Kidney epithelial cell (primary cell): ENCODE results near the gene KRTAP1-3. TPM values are rescaled to one million over a fixed set of nuclear protein-coding genes. Genes with fewer than 3 reads are reported as not detected.
"Not testable (repeated sequence)": the region's sequence is repeated elsewhere in the genome, so short reads cannot be mapped to it uniquely, and the experiment has no call there.

Experiments
- DNase-seq: peaks from one replicate; pipeline ENCODE4 v3.0.0-alpha.2; 2010; ENCODE audit warnings: low read depth
- H3K27me3 ChIP-seq: 2 replicates; pipeline ENCODE4 v1.6.0; 2011; ENCODE audit warnings: low read length; ENCODE audit not compliant: control insufficient read depth, insufficient read depth
- H3K36me3 ChIP-seq: 2 replicates; pipeline ENCODE4 v1.5.1; 2011; ENCODE audit warnings: low read length; ENCODE audit not compliant: control insufficient read depth, insufficient read depth
- H3K4me3 ChIP-seq: 2 replicates; pipeline ENCODE4 v1.5.1; 2011; ENCODE audit warnings: low read depth, mild to moderate bottlenecking, control low read depth, low read length
- total RNA-seq: library from RNA; depleted of rRNA; stranded (reverse); fragments of >200 nt; gene quantifications from 2 replicates; pipeline ENCODE4 v1.2.3, GENCODE V29; 2015
- TF ChIP-seq, protein P1 (sequence below): IDR thresholded peaks from 2 replicates; pipeline ENCODE4 v1.5.1; 2011; ENCODE audit warnings: mild to moderate bottlenecking, moderate library complexity, low read length, control low read depth, inconsistent platforms; ENCODE audit not compliant: insufficient read depth, poor library complexity, severe bottlenecking

Gene KRTAP1-3
- total RNA-seq, 1 donor from 2014 or later, result not detected

- Histone ChIP-seq H3K27me3 (no peaks in the 10 kb centered on the region), H3K4me3 (no peak overlapping the region), H3K36me3 (no peaks in the 10 kb centered on the region)
- DNase-seq, result no peak
- TF ChIP-seq, protein P1, sequence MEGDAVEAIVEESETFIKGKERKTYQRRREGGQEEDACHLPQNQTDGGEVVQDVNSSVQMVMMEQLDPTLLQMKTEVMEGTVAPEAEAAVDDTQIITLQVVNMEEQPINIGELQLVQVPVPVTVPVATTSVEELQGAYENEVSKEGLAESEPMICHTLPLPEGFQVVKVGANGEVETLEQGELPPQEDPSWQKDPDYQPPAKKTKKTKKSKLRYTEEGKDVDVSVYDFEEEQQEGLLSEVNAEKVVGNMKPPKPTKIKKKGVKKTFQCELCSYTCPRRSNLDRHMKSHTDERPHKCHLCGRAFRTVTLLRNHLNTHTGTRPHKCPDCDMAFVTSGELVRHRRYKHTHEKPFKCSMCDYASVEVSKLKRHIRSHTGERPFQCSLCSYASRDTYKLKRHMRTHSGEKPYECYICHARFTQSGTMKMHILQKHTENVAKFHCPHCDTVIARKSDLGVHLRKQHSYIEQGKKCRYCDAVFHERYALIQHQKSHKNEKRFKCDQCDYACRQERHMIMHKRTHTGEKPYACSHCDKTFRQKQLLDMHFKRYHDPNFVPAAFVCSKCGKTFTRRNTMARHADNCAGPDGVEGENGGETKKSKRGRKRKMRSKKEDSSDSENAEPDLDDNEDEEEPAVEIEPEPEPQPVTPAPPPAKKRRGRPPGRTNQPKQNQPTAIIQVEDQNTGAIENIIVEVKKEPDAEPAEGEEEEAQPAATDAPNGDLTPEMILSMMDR, result no peak
Measured at GRCh38 chr17:41069031-41069430, 34.4 kb upstream of the KRTAP1-3 start.

GRCh38 chr17:41067281-41067680 lies 32.6 kb upstream of the KRTAP1-3 start:
- no peaks in the 10 kb centered on the region for H3K36me3 ChIP-seq
- no peaks in the 10 kb centered on the region for H3K27me3 ChIP-seq
- no peak overlapping the region for H3K4me3 ChIP-seq
- no peak for DNase-seq
- TF ChIP-seq, protein P1, result no peak

GRCh38 chr17:41065829-41066624 lies 31.4 kb upstream of the KRTAP1-3 start, which contains the start of gene KRTAP2-4:
KRTAP2-4 (minus strand) TSS chr17:41065879; CDS start chr17:41065845, 34 bp downstream.
- H3K36me3 ChIP-seq, result no peaks in the 10 kb centered on the region
- H3K27me3 ChIP-seq, result no peaks in the 10 kb centered on the region
- DNase-seq, result peak; percentile 87

DNA sequence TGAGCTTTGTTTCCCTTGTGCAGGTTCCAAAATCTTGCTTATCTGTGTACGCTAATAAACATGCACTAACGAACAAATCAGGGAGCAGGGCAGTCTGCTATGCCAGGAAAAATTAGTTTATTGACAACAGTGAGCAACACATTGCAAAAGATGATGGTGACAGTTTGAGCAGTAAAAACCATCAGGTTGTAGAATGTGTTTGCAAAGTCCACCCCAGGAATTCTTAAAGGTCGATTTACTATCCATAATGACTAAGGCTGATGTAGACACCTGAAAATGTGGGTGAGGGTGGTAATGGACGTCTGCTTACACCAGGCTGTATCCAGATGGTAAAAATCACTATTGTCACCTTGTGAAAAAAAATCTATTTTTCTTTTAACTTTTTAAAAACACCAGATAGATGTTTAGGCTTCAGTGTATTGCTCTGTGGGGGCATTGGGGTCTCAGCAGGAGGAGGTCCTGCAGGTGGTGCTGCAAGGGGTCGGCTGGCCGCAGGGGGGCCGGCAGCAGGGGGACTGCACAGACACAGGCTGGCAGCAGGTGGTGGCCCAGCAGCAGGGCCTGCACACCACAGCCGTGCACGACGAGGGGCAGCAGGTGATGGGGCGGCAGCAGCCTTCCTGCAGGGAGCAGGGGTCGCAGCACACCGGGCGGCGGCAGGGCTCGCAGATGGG lies 30.5 kb upstream of the KRTAP1-3 start:
- DNase-seq, H3K27me3 ChIP-seq, H3K36me3 ChIP-seq, H3K4me3 ChIP-seq: not testable (repeated sequence)

More at GRCh38 chr17:41065829-41066624, 31.4 kb upstream of the KRTAP1-3 start, which contains the start of gene KRTAP2-4:
- TF ChIP-seq, protein P1, result no peak
- no peak within 1 kb of the TSS for H3K4me3 ChIP-seq

- no peak for DNase-seq
- TF ChIP-seq, protein P1, result no peak
- H3K27me3 ChIP-seq, result no peaks in the 10 kb centered on the region
- no peak overlapping the region for H3K4me3 ChIP-seq
- H3K36me3 ChIP-seq, result no peaks in the 10 kb centered on the region
Measured at GRCh38 chr17:41064301-41064700, 29.6 kb upstream of the KRTAP1-3 start.

GRCh38 chr17:41063449-41063848 lies 28.8 kb upstream of the KRTAP1-3 start:
- no peak for DNase-seq
- Histone ChIP-seq H3K27me3 (no peaks in the 10 kb centered on the region), H3K4me3 (no peak overlapping the region), H3K36me3 (no peaks in the 10 kb centered on the region)
- TF ChIP-seq, protein P1, result no peak
